HG03565 (cell line): ENCODE results near the gene GLMN.
"Not testable (repeated sequence)": the region's sequence is repeated elsewhere in the genome, so short reads cannot be mapped to it uniquely, and the experiment has no call there.

Source experiments
- ATAC-seq: cut with Tn5 transposase; IDR thresholded peaks from one replicate; pipeline ENCODE4 v1.9.1; 2021; ENCODE audit warnings: mild to moderate bottlenecking, moderate library complexity; ENCODE audit not compliant: unreplicated experiment

GLMN gene

DNA sequence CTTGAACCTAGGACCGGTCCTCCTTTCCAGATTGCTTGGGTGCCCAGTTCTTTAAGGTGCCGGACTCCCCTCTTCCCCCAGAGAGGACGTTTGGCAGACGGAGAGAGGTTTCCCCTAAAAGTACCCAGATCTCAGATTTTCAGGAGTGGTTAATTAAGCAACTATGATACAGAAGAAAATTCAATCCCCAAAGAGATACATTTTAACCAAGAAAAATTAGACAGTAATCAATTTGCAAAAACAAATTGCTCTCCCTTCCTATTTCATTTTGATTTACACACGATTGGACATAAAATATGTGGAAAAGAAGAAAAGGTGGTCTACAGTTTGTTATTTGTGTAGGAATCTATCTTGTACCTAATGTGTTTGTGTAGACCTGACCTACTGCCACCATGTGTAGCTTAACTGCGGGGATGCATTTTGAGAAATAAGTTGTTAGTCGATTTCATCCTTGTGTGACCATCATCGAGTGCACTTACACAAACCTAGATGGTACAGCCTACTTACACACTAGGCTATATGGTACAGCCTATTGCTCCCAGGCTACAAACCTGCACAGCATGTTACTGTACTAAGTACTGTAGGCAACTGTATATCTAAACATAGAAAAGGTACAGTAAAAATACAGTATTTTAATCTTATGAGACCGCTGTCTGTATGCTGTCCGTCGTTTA lies 827 bp upstream of the GLMN start:
- ATAC-seq: no peak

DNA sequence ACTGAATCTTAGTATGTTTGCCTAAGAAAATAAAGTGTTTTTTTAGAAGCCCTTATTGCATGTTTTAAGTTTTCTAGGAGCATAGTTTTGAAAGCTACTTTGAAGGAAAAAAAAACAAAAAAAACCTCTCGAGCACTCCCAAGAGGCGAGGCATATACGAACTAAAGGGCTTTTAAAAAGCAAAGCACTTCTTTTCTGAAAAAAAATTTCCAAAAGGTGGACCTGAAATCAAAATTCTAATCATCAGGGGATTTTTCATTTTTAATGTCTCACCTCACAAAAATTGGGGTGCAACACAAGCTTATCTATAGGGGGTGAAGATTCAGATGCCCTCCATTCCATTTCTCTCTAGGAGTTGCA lies 594 bp downstream of the GLMN start:
- ATAC-seq: no peak

GRCh38 chr1:92291372-92291999 lies 7.3 kb downstream of the GLMN start:
- no peak for ATAC-seq

- not testable (repeated sequence) for ATAC-seq
Measured at GRCh38 chr1:92281411-92281810, 17.4 kb downstream of the GLMN start.

DNA sequence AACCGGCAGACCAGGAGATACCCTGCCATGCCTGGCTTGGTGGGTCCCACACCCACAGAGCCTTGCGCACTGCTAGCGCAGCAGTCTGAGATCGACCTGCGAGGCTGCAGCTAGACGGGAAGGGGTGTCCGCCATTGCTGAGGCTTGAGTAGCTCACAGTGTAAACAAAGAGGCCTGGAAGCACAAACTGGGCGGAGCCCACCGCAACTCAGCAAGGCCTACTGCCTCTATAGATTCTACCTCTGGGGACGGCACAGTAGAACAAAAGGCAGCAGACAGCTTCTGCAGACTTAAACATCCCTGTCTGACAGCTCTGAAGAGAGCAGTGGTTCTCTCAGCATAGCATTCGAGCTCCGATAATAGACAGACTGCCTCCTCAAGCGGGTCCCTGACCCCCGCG lies 19.0 kb downstream of the GLMN start:
- not testable (repeated sequence) for ATAC-seq

- ATAC-seq: no peak
Measured at GRCh38 chr1:92277105-92277723, 21.6 kb downstream of the GLMN start.

- ATAC-seq: no peak
Measured at GRCh38 chr1:92276082-92276481, 22.7 kb downstream of the GLMN start.

DNA sequence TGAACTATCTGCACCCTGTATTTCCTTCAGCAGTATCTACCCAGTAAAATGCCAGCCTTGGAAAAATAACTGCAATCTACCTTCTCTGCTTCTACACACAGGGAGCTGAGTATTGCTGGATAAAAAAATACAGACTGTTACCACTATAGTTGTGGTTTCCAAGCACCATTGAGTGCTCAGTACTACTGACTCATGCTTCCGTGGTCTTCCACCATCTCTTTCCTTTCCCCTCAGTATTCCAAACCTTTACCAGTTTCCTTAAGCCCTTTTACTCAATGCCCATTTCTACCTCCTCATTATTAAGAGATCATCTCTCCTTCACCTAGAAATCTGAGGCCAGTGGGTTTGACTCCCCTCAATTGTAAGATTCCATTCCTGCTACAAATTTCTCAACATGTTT lies 23.8 kb downstream of the GLMN start:
- no peak for ATAC-seq

DNA sequence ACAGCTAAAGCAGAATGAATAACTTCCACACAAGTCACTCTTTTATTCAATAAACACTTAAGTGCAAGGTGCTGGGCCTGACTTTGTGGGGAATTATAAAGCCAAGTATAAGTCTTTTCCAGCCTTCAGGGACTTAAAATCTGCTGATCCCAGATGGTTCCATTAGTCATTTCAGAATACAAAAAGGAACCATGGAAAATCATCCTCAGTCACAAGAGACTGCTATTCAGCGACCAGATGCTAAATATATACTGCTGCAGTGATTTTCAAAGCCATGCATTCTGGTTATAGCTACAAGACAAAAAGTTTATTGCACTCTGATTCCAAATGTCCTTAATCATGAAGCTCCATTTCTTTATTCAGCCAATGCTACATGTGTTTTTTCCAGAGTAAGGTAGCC lies 25.7 kb downstream of the GLMN start:
- no peak for ATAC-seq

- no peak for ATAC-seq
Measured at GRCh38 chr1:92262516-92262915, 36.3 kb downstream of the GLMN start.

DNA sequence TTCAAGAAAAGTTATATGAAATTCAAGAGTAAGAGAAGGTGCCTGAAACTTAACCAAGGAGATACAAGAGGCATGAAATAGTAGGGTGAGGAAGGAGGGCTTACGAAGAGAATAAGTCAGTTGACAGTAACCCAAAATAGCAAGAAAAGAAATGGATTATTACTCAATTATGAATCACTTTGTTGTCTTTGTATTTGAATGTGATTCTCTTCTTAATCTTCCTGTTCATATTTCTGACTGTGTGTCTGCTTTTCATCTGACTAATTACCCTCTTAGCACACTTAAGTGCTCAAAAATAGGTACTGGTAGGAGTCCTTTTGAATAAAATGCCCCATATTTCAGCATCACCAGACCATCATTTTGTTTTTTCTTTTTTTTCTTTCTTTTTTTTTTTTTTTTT lies 39.4 kb downstream of the GLMN start:
- no peak for ATAC-seq

- not testable (repeated sequence) for ATAC-seq
Measured at GRCh38 chr1:92254714-92255113, 44.1 kb downstream of the GLMN start.

GRCh38 chr1:92244376-92244775 lies 54.4 kb downstream of the GLMN start:
- no peak for ATAC-seq

DNA sequence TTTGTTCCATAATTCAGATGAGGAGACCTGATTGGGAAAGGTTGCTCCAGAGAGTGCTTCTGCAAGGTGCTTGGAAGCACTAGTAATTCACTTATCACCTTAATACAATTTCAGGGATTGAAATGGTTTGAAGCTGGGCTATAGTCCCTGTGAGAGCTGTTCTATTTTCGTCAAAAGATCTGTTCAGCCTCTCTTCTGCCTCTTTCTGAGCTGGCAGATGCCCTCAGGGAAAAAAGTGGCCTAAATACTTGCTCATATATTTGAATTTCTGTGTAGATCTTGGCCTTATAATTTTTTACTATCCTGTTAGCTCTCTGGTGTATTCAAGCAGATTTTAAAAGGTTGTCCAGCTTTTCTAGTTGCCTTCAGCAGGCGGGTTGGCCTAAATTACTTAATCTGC lies 58.8 kb downstream of the GLMN start:
- ATAC-seq: no peak

DNA sequence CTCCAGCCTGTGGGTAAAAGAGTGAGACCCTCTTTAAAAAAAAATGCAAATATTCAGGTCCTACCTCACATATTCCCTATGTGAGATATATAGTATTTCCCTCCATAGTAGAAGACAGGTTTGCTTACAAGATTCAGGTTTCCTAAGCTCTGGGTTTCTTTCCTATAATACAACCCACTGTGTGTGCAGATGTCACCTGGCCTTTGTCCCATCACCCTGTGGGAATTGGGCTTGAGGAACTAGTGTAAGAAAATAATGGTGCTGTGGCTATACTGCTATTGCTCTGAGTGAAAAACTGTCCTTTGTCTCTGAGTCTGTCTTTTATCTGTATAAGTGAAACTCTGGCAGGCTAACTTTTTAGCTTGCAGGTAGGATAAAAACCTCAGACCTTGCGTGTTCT lies 68.1 kb downstream of the GLMN start:
- ATAC-seq: no peak

GRCh38 chr1:92228401-92228800 lies 70.4 kb downstream of the GLMN start:
- ATAC-seq: no peak

DNA sequence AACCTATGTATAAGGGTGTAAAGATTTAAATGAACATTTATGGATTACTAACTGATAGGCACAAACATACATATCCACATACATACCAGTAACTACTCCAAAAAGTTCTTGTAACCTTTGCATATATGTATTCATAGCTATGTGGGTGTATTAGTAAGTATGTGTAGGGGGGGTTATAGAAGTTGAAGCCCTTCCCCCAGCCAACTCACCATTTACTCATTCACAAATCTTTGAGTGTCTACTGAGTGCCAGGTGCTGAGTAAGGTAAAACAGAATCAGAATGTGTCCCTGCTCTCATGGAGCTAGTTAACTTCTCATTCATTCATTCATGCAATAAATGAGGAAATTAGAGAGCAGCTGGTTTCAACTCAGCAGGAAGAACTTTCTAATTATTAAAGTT lies 79.8 kb downstream of the GLMN start:
- no peak for ATAC-seq

DNA sequence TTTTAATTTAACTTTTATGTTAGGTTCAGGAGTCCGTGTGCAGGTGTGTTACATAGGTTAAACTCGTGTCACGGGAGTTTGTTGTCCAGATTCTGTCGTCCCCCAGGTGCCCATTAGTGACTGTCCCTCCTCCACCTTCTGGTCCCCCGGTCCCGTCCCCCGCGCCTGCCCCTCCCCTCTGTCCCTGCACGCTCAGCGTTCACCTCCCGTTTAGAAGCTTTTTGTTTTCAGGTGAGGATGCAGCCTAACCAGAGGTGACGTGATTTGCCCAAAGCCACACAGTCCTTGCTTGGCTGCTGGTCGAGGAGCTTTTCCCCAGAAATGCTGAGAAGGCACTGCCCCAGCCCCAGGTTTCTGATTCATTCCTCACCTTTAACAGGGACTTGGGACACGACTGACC lies 80.2 kb downstream of the GLMN start:
- no peak for ATAC-seq

- ATAC-seq: no peak
Measured at GRCh38 chr1:92217721-92218120, 81.1 kb downstream of the GLMN start, which contains the start of gene C1orf146. Gene C1orf146 (plus strand): TSS chr1:92217915. CDS start chr1:92231421, 13,506 bp downstream.

DNA sequence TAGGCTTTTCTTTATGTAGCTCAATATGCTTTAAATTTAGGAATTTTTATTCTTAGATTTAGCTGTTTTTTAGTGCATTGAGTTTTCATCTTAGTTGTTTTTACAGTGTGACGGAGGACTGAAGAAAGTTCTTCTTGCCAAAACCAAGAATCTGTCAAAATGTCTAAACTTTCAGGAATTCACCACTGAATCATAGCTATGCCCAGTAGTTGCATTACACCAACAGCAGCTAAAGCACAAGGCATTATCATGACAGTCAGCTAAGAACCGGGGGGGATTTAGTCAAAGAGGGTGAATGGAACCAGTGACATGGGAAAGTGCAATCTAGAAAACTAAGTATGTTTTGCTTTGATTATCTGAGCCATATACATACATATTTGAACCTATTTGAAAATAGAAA lies 87.6 kb downstream of the GLMN start:
- ATAC-seq: no peak

- no peak for ATAC-seq
Measured at GRCh38 chr1:92210701-92211100, 88.1 kb downstream of the GLMN start.

DNA sequence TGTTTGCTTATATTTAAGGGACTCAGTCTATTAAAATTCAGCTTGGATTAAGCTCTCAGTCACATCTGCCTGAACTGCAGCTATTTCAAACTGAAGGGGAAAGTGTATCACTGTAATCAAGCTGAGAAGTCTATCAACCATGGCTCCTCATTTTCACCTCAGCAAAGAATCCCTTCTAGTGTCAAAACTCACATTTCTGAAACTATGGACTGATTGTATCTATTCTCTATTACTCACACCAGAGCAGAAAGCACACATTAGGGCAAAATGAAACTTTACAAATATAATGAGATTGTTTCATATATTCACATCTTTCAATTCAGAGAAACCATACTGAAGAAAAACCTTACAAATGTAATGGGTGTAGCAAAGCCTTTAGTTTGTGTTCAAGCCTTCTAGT lies 95.7 kb downstream of the GLMN start:
- no peak for ATAC-seq
